SU-DHL-6 (cell line): ENCODE data around the gene TMCO1.
"Not testable (repeated sequence)": the region's sequence is repeated elsewhere in the genome, so short reads cannot be mapped to it uniquely, and the experiment has no call there.

Experiments
- H2AFZ ChIP-seq: fragments of 200-600 bp; sonication (generic); 2 replicates; pipeline ENCODE4 v1.6.1; 2014; ENCODE audit warnings: low read depth, mild to moderate bottlenecking, moderate library complexity, mixed read lengths, antibody characterized with exemption, low read length; ENCODE audit not compliant: severe bottlenecking
- H3F3A ChIP-seq: fragments of 200-600 bp; shearing (Covaris generic); 2 replicates; pipeline ENCODE4 v1.6.0; 2016; ENCODE audit warnings: antibody characterized with exemption, mild to moderate bottlenecking; ENCODE audit not compliant: insufficient read depth
- H3K27ac ChIP-seq: fragments of 200-600 bp; sonication (generic); 2 replicates; pipeline ENCODE4 v1.5.1; 2016; ENCODE audit warnings: low read depth, mild to moderate bottlenecking, low read length, moderate library complexity, mixed read lengths
- H3K27me3 ChIP-seq: fragments of 200-600 bp; sonication (generic), shearing (Covaris generic); 2 replicates; pipeline ENCODE4 v1.6.0; 2014; ENCODE audit warnings: mild to moderate bottlenecking, low read length
- H3K36me3 ChIP-seq: fragments of 200-600 bp; sonication (generic); 2 replicates; pipeline ENCODE4 v1.6.1; 2014; ENCODE audit warnings: mild to moderate bottlenecking, low read length, mixed read lengths
- H3K4me2 ChIP-seq: fragments of 300-600, 200-600 bp; shearing (Covaris generic), sonication (generic); 2 replicates; pipeline ENCODE4 v1.6.0; 2014; ENCODE audit warnings: low read length, low read depth, mild to moderate bottlenecking; ENCODE audit not compliant: poor library complexity, severe bottlenecking
- H3K4me3 ChIP-seq: fragments of 200-600 bp; sonication (generic); 2 replicates; pipeline ENCODE4 v1.5.1; 2014; ENCODE audit warnings: antibody characterized with exemption, low read length, mild to moderate bottlenecking, mixed read lengths; ENCODE audit not compliant: insufficient read depth, poor library complexity, severe bottlenecking
- H3K79me2 ChIP-seq: fragments of 200-600 bp; sonication (generic); 2 replicates; pipeline ENCODE4 v1.6.1; 2014; ENCODE audit warnings: mild to moderate bottlenecking, low read length, moderate library complexity; ENCODE audit not compliant: insufficient read depth
- H3K9ac ChIP-seq: fragments of 200-600 bp; sonication (generic); 2 replicates; pipeline ENCODE4 v1.7.0; 2014; ENCODE audit warnings: mild to moderate bottlenecking, low read length
- H3K9me2 ChIP-seq: fragments of 200-600 bp; sonication (generic); replicated peaks from 2 replicates; pipeline ENCODE4 v1.6.1; 2014; ENCODE audit warnings: low read length; ENCODE audit not compliant: insufficient read depth
- H3K9me3 ChIP-seq: fragments of 200-600 bp; sonication (generic); 2 replicates; pipeline ENCODE4 v1.6.1; 2014; ENCODE audit warnings: low read length, mixed read lengths; ENCODE audit not compliant: insufficient read depth
- H4K20me1 ChIP-seq: fragments of 200-600 bp; sonication (generic); 2 replicates; pipeline ENCODE4 v1.6.1; 2014; ENCODE audit warnings: low read depth, mild to moderate bottlenecking, antibody characterized with exemption, low read length, moderate library complexity, mixed read lengths
- EZH2phosphoT487 ChIP-seq: fragments of 200-600 bp; sonication (generic), shearing (Covaris generic); conservative IDR thresholded peaks from 2 replicates; pipeline ENCODE4 v1.6.1; 2018; ENCODE audit warnings: mild to moderate bottlenecking, antibody characterized with exemption, low read length, moderate library complexity, mixed read lengths
- TF ChIP-seq, protein P1 (sequence below): fragments of 200-600 bp; sonication (generic); IDR thresholded peaks from one replicate; pipeline ENCODE4 v1.5.1; 2017; ENCODE audit warnings: antibody characterized with exemption, mild to moderate bottlenecking, low read length, moderate library complexity; ENCODE audit not compliant: insufficient read depth, poor library complexity, severe bottlenecking

Gene TMCO1

DNA sequence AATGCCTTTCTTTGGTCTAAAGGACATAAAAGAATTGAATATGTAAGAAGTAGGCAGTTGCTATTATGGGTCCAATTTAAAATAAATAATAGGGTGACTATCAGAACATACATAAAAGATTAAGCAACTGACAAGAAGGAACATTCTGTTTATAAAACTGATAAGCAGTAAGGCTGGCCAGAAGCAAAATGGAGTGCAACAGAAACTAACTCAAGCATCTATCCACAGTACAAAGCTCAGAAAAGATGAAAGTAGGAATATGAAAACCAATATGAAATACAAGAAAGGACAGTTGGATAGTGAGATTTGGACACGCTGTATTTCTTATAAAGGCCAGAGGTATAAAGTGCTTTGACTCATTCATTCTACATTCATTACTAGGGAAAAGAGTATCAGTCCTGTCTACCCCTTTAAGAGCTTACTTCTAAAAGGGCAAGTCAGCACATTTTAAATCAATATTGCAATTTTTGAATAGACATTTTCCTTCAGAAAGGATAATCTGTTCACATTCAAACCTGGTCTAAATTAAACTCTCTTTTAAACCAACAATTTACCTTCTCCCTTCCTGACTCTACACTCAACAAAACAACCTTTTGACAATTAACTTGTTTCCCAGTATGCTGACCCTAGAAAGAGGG lies 84.7 kb downstream of the TMCO1 start:
- TF ChIP-seq EZH2phosphoT487, result no peak
- TF ChIP-seq, protein P1, sequence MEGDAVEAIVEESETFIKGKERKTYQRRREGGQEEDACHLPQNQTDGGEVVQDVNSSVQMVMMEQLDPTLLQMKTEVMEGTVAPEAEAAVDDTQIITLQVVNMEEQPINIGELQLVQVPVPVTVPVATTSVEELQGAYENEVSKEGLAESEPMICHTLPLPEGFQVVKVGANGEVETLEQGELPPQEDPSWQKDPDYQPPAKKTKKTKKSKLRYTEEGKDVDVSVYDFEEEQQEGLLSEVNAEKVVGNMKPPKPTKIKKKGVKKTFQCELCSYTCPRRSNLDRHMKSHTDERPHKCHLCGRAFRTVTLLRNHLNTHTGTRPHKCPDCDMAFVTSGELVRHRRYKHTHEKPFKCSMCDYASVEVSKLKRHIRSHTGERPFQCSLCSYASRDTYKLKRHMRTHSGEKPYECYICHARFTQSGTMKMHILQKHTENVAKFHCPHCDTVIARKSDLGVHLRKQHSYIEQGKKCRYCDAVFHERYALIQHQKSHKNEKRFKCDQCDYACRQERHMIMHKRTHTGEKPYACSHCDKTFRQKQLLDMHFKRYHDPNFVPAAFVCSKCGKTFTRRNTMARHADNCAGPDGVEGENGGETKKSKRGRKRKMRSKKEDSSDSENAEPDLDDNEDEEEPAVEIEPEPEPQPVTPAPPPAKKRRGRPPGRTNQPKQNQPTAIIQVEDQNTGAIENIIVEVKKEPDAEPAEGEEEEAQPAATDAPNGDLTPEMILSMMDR, result no peak
- Histone ChIP-seq H3K27me3 (no peaks in the 10 kb centered on the region), H3K36me3 (peaks cover 17% of the 10 kb centered on the region; the same call in 1 of the 2 replicates), H2AFZ (no peak overlapping the region), H3K9me2 (no peaks in the 10 kb centered on the region), H3K27ac (no peak overlapping the region), H3K4me3 (no peak overlapping the region), H3K9ac (no peak overlapping the region), H3F3A (no peaks in the 10 kb centered on the region), H4K20me1 (no peaks in the 10 kb centered on the region), H3K79me2 (peaks cover 44% of the 10 kb centered on the region), H3K9me3 (no peaks in the 10 kb centered on the region), H3K4me2 (no peak overlapping the region)

DNA sequence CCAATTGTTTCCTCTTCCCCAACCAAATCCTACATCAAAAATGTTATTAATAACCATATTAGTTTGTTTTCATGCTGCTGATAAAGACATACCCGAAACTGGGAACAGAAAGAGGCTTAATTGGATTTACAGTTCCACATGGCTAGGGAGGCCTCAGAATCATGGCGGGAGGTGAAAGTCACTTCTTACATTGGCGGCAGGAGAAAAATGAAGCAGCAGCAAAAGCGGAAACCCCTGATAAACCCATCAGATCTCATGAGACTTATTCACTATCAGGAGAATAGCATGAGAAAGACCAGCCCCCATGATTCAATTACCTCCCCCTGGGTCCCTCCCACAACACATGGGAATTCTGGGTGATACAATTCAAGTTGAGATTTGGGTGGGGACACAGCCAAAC lies 87.9 kb downstream of the TMCO1 start:
- Histone ChIP-seq H3K36me3 (peaks cover 27% of the 10 kb centered on the region; the same call in 1 of the 2 replicates), H3K79me2 (peaks cover 21% of the 10 kb centered on the region)
- H3K9me2 ChIP-seq, H3F3A ChIP-seq, H3K9ac ChIP-seq, H3K4me2 ChIP-seq, H3K9me3 ChIP-seq, H2AFZ ChIP-seq, H3K27ac ChIP-seq, H4K20me1 ChIP-seq, H3K4me3 ChIP-seq, H3K27me3 ChIP-seq: not testable (repeated sequence)

DNA sequence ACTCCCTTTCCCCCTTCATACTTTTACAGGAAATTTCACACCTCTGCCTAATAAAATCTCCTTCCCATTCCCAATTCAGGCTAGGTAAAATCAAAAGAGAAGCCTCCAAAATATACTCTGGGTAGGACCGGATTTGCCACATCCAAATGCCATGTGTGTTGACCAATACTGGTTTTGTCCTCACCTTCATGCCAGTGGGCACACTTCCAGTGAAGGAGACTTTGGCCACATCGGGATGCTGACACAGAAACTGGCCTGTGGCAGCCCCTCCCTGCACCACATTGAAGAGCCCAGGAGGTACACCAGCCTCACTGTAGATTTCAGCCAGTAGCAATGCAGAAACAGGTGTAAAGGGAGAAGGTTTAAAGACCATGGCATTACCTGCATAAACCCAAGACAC lies 88.4 kb downstream of the TMCO1 start:
- no peak overlapping the region for H3K9ac ChIP-seq
- H4K20me1 ChIP-seq, result no peaks in the 10 kb centered on the region
- H3K27ac ChIP-seq, result no peak overlapping the region
- H2AFZ ChIP-seq, result no peak overlapping the region
- peaks cover 27% of the 10 kb centered on the region; the same call in 1 of the 2 replicates for H3K36me3 ChIP-seq
- H3K79me2 ChIP-seq, result peaks cover 17% of the 10 kb centered on the region
- H3K27me3 ChIP-seq, result no peaks in the 10 kb centered on the region
- H3K9me2 ChIP-seq, result no peaks in the 10 kb centered on the region
- H3K9me3 ChIP-seq, result no peaks in the 10 kb centered on the region
- no peaks in the 10 kb centered on the region for H3F3A ChIP-seq
- H3K4me2 ChIP-seq, result no peak overlapping the region
- H3K4me3 ChIP-seq, result no peak overlapping the region
- TF ChIP-seq EZH2phosphoT487, result no peak
- TF ChIP-seq, protein P1, result no peak

DNA sequence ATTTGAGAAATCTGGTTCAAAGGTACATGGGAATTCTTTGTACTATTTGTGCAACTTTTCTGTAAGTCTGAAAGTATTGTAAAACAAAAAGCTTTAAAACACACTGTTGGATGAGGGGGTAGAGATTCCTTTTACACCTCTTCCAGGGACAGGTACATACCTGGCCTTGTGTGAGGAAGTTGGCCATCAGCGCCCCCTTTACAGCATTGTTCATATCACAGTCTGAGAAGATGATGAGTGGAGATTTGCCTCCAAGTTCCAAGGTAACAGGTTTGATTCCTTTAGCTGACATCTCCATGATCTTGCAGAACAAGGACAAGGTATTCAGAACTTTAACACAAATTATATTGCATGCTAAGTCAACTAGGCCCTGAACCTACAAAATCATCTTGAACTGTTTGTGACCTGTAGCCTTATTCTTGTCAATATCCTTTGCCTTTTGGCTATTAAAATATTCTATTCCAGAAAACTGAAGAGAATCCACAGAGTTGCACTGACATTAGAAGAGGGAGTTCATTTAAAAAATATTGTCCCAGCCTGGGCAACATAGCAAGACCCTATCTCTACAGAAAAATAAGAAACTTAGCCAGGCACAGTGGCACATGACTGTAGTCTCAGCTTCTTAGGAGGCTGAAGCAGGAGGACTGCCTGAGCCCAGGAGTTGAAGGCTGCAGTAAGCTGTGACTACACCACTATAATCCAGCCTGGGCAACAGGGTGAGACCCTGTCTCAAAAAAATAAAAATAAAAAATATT lies 89.2 kb downstream of the TMCO1 start:
- no peak overlapping the region for H2AFZ ChIP-seq
- peaks cover 27% of the 10 kb centered on the region; the same call in 1 of the 2 replicates for H3K36me3 ChIP-seq

More for the DNA sequence above, 89.2 kb downstream of the TMCO1 start:
- no peaks in the 10 kb centered on the region for H3F3A ChIP-seq
- no peaks in the 10 kb centered on the region for H3K9me2 ChIP-seq
- H3K4me3 ChIP-seq, result no peak overlapping the region
- TF ChIP-seq EZH2phosphoT487, result no peak
- TF ChIP-seq, protein P1, result no peak
- H3K4me2 ChIP-seq, result no peak overlapping the region
- H3K27ac ChIP-seq, result no peak overlapping the region
- no peaks in the 10 kb centered on the region for H3K27me3 ChIP-seq
- H3K9me3 ChIP-seq, result no peaks in the 10 kb centered on the region
- no peaks in the 10 kb centered on the region for H4K20me1 ChIP-seq
- peaks cover 8% of the 10 kb centered on the region; the same call in 1 of the 2 replicates for H3K79me2 ChIP-seq
- no peak overlapping the region for H3K9ac ChIP-seq
